Measurements from ENCODE around the gene LGALSL. TPM values are rescaled to one million over a fixed set of nuclear protein-coding genes. Genes with fewer than 3 reads are reported as not detected.
A peak's percentile ranks its signal among the peaks of the same experiment; 100 is the strongest.

Gene LGALSL
- 22.6 and 23.9 TPM in 2 replicates for total RNA-seq
- long read RNA-seq, transcript LGALSL-201 (5 exons, 3,926 nt), result major isoform, 13 of 25 reads
- long read RNA-seq, partial matches to known transcripts, result 3 of 25 reads
- long read RNA-seq, other reads (novel, unspliced or antisense), result 9 of 25 reads

DNA sequence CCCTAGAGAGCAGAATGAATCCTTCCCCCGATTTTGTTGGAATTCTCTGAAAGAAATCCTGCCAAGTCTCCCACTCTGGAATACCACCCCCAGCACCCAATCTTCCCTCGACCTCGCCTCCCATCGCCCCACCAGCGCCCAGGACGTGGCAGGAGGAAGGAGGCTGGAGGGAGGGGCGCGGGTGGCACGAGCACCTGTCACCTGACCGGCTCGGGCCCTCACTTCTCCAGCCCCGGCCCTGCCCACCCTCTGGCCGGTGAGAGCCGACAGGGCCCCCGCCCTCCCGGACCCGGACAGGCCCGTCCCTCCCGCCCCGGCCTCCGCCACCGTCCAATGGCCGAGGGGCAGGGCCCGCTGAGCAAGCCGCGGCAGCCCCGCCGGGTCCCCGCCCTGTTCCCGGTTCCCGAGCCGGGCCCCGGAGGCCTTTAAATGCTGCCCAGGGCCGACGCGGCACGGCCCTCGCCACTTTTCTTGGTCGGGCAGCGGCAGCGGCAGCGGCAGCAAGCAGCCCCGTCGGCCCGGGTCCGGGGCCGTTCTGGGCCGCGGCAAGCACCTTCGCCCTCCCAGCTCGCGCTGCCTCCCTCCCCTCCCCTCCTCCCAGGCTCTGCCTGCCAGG, at the start of gene LGALSL:
LGALSL (plus strand) TSS at position 393 of the 616 bp plus-strand sequence. CDS start 384 bp downstream, outside the sequence.
- Mint-ChIP-seq H3K9me3 (ENCODE audit: low read depth) (no peaks in the 10 kb centered on the region), H3K4me3 (ENCODE audit: low read depth) (peak within 1 kb of the TSS; percentile 83), H3K27ac (peak within 1 kb of the TSS; percentile 99), H3K36me3 (ENCODE audit: insufficient read depth) (peaks cover 12% of the 10 kb centered on the region), H3K27me3 (no peaks in the 10 kb centered on the region), H3K4me1 (ENCODE audit: low read depth) (peaks cover 15% of the 10 kb centered on the region)
- peak; percentile 76 for DNase-seq (ENCODE audit: low spot score, unreplicated experiment)
- TF ChIP-seq, protein P1, sequence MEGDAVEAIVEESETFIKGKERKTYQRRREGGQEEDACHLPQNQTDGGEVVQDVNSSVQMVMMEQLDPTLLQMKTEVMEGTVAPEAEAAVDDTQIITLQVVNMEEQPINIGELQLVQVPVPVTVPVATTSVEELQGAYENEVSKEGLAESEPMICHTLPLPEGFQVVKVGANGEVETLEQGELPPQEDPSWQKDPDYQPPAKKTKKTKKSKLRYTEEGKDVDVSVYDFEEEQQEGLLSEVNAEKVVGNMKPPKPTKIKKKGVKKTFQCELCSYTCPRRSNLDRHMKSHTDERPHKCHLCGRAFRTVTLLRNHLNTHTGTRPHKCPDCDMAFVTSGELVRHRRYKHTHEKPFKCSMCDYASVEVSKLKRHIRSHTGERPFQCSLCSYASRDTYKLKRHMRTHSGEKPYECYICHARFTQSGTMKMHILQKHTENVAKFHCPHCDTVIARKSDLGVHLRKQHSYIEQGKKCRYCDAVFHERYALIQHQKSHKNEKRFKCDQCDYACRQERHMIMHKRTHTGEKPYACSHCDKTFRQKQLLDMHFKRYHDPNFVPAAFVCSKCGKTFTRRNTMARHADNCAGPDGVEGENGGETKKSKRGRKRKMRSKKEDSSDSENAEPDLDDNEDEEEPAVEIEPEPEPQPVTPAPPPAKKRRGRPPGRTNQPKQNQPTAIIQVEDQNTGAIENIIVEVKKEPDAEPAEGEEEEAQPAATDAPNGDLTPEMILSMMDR (IDR thresholded peaks at IDR 0.05; ENCODE audit: unreplicated experiment), result no peak

DNA sequence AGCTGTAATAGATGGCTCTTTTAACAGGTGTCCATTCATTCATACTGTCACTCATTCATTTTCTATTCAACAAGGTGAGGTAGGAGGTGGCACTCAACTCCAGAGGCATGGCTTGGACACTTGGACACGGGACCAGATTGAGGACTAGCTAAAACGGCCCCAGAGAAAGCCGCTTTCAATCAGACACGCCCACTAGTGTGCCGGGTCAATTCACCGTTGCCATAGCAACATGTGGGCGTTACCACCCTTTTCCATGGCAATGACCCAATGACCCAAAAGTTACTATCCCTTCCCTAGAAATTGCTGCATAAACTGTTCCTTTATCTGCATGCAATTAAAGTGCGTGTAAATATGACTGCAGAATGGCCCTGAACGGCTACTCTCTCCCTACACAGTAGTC, 49.2 kb upstream of the LGALSL start:
- Mint-ChIP-seq H3K4me3 (ENCODE audit: low read depth) (peak overlapping the region; percentile 2), H3K4me1 (ENCODE audit: low read depth) (peaks cover 69% of the 10 kb centered on the region), H3K27me3 (no peaks in the 10 kb centered on the region), H3K36me3 (ENCODE audit: insufficient read depth) (no peaks in the 10 kb centered on the region), H3K9me3 (ENCODE audit: low read depth) (no peaks in the 10 kb centered on the region), H3K27ac (peak overlapping the region; percentile 95)
- TF ChIP-seq, protein P1 (IDR thresholded peaks at IDR 0.05; ENCODE audit: unreplicated experiment), result no peak
- peak; percentile 23 for DNase-seq (ENCODE audit: low spot score, unreplicated experiment)

DNA sequence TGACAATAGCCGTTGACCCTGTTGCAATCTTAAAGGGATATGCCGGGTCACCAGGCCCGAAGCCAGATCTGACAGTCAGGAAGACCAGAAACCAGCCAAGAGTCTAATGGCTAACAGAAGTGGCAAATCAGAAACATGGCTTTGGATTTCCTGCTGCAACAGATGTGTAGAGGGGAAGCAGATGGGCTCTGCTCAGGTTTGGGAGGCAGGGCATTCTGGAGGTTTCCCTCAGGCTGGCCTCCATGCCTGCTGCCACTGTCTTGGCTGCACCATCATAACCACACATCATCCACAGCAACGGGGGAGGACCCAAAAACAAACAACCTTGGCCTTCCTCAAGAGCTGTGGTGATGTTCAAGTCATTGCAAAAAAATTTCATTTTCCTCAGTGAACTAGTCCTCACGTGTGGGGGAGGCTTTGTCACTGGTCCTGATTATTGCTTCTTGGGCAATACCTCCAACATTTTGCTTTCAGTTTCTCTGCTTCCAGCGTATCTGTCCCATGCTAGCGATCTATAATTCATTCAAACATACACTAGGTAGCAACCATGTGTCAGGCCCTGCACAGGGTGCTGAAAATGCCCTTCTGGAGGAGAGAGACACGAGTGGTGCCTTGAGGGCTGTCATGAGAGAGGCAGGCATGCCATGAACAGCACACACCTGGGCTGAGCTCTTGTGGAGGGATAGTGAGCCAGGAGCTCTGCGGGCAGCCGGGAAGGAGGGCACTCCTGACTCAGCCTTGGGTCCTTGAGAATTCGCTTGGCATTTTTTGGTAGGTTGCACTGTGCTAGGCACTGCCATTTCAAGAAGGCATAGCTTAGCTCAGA, 48.2 kb upstream of the LGALSL start:
- no peak for DNase-seq (ENCODE audit: low spot score, unreplicated experiment)
- Mint-ChIP-seq H3K27me3 (no peaks in the 10 kb centered on the region), H3K9me3 (ENCODE audit: low read depth) (no peaks in the 10 kb centered on the region), H3K36me3 (ENCODE audit: insufficient read depth) (no peaks in the 10 kb centered on the region), H3K4me1 (ENCODE audit: low read depth) (peaks cover 61% of the 10 kb centered on the region), H3K4me3 (ENCODE audit: low read depth) (no peak overlapping the region), H3K27ac (peak overlapping the region; percentile 35)
- TF ChIP-seq, protein P1 (IDR thresholded peaks at IDR 0.05; ENCODE audit: unreplicated experiment), result no peak

DNA sequence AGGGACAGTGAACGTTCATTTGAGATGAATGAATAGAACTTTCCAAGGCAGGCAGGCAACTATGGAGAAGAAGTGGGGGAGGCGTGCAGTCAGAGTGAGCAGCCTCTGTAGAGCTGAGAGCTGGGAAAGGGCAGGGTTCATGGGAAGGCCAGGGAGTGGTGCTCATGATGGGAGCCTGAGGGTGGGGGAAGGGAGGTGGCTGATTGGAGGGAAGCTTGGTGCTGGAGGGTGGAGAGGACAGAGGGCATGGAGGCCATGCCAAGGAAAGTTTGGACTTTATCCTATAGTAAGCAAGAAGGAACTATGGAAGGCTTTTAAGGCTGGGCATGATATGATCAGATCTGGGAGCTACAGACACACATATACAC, 47.6 kb upstream of the LGALSL start:
- no peaks in the 10 kb centered on the region for H3K9me3 Mint-ChIP-seq (ENCODE audit: low read depth)
- peaks cover 55% of the 10 kb centered on the region for H3K4me1 Mint-ChIP-seq (ENCODE audit: low read depth)
- TF ChIP-seq, protein P1 (IDR thresholded peaks at IDR 0.05; ENCODE audit: unreplicated experiment), result no peak
- DNase-seq (ENCODE audit: low spot score, unreplicated experiment), result no peak
- H3K4me3 Mint-ChIP-seq (ENCODE audit: low read depth), result no peak overlapping the region
- no peaks in the 10 kb centered on the region for H3K27me3 Mint-ChIP-seq
- peak overlapping the region; percentile 35 for H3K27ac Mint-ChIP-seq
- H3K36me3 Mint-ChIP-seq (ENCODE audit: insufficient read depth), result no peaks in the 10 kb centered on the region

DNA sequence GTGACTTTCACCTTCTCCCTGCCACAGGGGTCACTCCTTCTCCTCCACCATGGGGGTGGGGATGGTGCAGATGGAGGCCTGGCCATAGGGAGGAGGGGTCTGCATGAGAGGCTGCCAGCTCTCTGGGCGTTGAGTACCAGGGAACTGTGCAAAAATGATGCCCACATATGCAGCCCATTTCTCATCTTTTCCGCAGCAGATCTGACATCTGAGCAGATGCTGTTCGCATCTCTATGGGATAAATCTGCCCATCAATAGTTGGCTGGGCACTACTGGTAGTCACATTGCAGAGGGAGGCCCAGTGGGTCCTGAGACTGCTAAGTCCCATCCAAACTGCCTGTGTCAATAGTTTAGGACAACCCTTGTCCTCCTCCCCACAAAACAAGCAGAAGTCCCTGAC, 45.9 kb upstream of the LGALSL start:
- DNase-seq (ENCODE audit: low spot score, unreplicated experiment), result no peak
- peaks cover 43% of the 10 kb centered on the region for H3K4me1 Mint-ChIP-seq (ENCODE audit: low read depth)
- H3K36me3 Mint-ChIP-seq (ENCODE audit: insufficient read depth), result no peaks in the 10 kb centered on the region
- H3K9me3 Mint-ChIP-seq (ENCODE audit: low read depth), result no peaks in the 10 kb centered on the region
- TF ChIP-seq, protein P1 (IDR thresholded peaks at IDR 0.05; ENCODE audit: unreplicated experiment), result no peak
- no peak overlapping the region for H3K27ac Mint-ChIP-seq
- no peak overlapping the region for H3K4me3 Mint-ChIP-seq (ENCODE audit: low read depth)
- no peaks in the 10 kb centered on the region for H3K27me3 Mint-ChIP-seq
